D721Med (cell line): Measurements from ENCODE around the gene DPP10.

ENCODE experiments used
- DNase-seq: peaks from one replicate; pipeline ENCODE4 v3.0.0; 2011; ENCODE audit warnings: low spot score; ENCODE audit not compliant: insufficient read length
- FAIRE-seq: peaks from 2 replicates; lab custom pipeline; 2011; peaks lifted over from hg19 to GRCh38; lab: Jason Lieb, UNC
- TF ChIP-seq, protein P1 (sequence below): IDR thresholded peaks from 2 replicates; pipeline ENCODE4 v1.5.1; 2012; ENCODE audit warnings: mild to moderate bottlenecking, control low read depth; ENCODE audit not compliant: insufficient read depth; ENCODE audit errors: missing control alignments

Gene DPP10

DNA sequence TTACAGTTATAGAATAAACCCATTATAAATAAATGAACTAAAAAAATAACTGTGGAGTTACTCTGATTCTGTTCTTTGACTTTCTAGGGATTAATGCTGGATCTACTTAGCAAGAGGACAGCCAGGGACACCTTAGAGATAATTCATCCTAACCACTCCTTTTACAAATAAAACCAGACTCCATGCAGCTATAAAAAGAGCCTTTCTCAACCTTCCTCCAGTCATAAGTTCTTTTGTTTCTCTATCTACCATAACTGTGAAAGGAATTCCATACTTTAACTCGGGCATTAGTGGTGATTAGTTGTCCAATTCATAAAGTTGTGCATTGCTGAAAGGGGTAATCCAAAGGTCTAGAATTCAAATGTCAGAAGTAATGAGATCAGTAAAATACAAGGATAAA is 682.4 kb downstream of the DPP10 start:
- TF ChIP-seq, protein P1, sequence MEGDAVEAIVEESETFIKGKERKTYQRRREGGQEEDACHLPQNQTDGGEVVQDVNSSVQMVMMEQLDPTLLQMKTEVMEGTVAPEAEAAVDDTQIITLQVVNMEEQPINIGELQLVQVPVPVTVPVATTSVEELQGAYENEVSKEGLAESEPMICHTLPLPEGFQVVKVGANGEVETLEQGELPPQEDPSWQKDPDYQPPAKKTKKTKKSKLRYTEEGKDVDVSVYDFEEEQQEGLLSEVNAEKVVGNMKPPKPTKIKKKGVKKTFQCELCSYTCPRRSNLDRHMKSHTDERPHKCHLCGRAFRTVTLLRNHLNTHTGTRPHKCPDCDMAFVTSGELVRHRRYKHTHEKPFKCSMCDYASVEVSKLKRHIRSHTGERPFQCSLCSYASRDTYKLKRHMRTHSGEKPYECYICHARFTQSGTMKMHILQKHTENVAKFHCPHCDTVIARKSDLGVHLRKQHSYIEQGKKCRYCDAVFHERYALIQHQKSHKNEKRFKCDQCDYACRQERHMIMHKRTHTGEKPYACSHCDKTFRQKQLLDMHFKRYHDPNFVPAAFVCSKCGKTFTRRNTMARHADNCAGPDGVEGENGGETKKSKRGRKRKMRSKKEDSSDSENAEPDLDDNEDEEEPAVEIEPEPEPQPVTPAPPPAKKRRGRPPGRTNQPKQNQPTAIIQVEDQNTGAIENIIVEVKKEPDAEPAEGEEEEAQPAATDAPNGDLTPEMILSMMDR, result no peak
- FAIRE-seq (no peak), DNase-seq (no peak)

DNA sequence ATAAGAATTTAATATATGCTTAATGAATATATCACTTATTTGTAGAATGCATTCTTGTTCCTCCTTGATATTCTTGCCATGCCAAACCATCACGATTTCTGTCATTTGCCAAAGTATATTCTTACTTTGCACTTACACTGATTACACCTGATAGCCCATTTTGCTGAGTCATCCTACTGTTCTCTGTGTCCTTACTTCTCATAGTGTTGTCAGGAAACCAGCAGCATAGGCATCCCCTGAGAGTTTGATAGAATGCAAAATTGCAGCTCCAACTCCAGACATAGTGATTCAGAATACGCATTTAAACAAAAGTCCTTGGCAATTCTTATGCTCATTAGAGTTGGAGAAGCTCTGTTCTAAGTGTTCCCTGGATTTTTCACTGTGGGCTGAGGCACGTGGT is 687.1 kb downstream of the DPP10 start:
- DNase-seq, result no peak
- FAIRE-seq, result no peak
- TF ChIP-seq, protein P1, result no peak

- DNase-seq (no peak), FAIRE-seq (no peak)
- TF ChIP-seq, protein P1, result no peak
Measured at GRCh38 chr2:115160531-115161080, 718.2 kb downstream of the DPP10 start.

DNA sequence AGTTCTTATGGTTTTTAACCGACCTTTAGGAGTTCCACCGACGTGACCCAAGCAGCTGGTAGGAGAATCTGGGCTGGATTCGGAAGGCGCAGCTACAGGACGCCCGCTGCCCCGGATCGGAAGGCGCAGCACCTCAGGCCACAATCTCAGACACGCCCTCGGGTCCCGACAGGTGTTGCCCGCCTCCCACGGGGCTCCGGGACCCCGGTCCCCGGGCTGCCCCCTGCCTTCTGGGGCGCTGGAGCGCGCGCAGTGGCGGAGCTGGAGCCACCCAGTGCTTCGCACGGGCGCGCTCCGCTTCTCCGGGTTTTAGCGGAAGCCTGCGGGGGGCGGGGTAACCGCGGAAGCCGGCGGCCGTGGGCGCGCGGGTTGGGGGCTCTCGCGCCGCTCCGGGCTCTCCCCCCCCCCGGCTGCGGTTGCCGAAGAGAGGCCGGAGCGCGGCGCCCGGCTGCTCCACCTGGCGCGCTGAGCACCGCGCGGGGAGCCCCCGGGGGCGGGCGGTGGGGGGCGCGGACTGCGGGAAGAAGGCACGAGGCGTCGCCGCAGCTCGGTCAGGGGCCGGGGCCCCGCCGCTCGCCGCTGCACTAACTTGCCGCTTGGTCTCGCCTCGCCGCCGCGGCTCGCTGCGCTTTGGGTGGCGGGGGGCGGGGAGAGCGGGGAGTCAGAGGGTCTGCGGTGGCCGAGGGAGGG is 718.8 kb downstream of the DPP10 start:
- TF ChIP-seq, protein P1, result no peak
- FAIRE-seq (no peak), DNase-seq (no peak)

GRCh38 chr2:115161771-115162493 is 719.5 kb downstream of the DPP10 start:
- DNase-seq (no peak), FAIRE-seq (no peak)
- TF ChIP-seq, protein P1, result no peak

DNA sequence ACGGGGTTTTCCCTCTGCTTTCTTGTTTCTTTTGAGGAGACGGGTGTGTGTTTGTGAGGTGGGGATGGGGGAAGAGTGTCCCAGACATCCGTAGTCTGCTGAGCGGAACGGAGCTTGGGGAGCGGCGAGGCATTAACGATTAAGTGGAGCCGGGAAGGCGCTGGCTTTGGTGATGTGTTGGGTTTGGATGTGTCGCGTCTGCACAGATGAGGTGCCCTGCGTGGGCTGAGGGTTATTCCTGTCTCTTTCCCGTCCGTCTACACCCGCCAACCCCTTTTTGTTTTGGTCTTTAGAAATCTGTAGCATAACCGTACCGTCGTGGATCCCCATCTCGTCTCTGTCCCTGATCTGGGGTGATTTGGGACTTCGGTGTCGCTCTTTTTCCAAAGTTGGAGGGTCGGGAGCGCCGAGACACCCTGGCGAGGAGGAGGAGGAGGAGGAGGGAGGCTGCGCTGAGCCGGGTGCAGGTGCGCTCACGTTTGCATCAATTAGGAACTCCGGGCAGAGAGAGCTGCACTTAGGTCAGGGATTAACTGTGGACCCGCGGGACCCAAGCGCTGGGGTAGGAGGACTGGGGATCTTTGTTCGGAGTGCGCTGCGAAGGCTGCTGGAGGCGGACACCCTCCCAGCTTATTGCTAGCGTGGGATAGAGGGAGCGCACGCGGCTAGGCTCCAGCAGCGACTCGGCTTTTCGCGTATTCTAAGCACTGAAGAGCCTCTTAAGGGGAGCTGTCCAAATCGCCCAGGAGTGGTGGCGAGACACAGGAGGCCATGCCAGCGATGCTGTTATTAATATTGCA is 720.3 kb downstream of the DPP10 start:
- TF ChIP-seq, protein P1, result no peak
- no peak for DNase-seq

More for the DNA sequence above, 720.3 kb downstream of the DPP10 start:
- no peak for FAIRE-seq
